ENCODE measurements around the gene SOD2. TPM values are rescaled to one million over a fixed set of nuclear protein-coding genes. Genes with fewer than 3 reads are reported as not detected.

Gene SOD2
- total and polyA plus RNA-seq, 2 of the 13 experiments (the other 11 are each of a cell fraction or from before 2014, with no cell fraction given), result 304 to 309 TPM

DNA sequence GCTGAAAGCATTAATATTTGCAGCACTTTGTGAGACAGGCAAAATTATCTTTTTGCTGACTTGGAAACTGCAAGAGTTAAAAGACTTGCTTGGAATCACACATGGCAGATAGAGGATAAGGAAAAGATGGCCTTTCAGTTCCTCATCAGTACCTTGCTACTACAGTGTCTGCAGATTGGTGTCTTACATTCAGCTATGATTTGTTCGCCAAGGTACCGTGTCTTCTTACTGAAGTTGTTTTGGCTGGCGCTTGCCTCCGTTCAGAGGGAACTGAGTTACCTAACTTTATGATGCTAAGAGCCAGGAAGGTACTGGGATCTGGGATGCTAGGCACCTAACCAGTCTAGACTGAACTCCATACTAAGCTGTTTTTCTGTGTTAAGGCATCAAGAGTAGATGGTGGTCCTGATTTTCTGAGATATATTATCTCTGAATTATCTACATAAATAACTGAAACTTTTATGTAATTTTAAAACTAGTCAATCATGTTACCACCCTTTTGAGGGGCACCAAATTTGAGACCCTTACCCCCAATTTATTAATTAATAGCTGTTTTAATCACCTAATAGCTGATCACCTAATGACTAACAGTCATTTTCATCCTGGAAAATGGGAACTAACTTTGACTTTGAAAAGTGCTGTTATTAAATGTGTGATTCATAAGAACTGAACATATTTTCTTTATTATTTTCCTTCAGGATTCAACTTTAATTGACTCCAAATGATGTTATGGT, 36.7 kb upstream of the SOD2 start (continued):
- TF ChIP-seq ZBED4 (CRISPR knock-in tag; IDR thresholded peaks at IDR 0.05; ENCODE audit: borderline replicate concordance), result no peak
- TF ChIP-seq PBX2 (CRISPR knock-in tag; IDR thresholded peaks at IDR 0.05), result no peak
- TF ChIP-seq ZNF331 (CRISPR knock-in tag; IDR thresholded peaks at IDR 0.05), result 0 out of 2 replicates have a peak, but pooled peaks have one; percentile 18
- TF ChIP-seq CBFB (CRISPR knock-in tag; IDR thresholded peaks at IDR 0.05), result no peak
- peak; percentile 23 for TF ChIP-seq RBM22 (optimal IDR thresholded peaks at IDR 0.05; ENCODE audit: low read length)
- no peak for TF ChIP-seq PCBP2 (optimal IDR thresholded peaks at IDR 0.05; ENCODE audit: low read depth, low read length, poor library complexity, severe bottlenecking)
- 0 out of 2 replicates have a peak, but pooled peaks have one; percentile 9 for TF ChIP-seq TARDBP (CRISPR knock-in tag; IDR thresholded peaks at IDR 0.05)
- no peak for TF ChIP-seq MAZ (IDR thresholded peaks at IDR 0.05; ENCODE audit: borderline replicate concordance, low read depth, low read length)
- no peak for TF ChIP-seq MAZ (CRISPR knock-in tag; IDR thresholded peaks at IDR 0.05; ENCODE audit: low read depth)
- TF ChIP-seq ZNF558 (CRISPR knock-in tag; IDR thresholded peaks at IDR 0.05; ENCODE audit: borderline replicate concordance), result no peak
- no peak for TF ChIP-seq ZBTB7B (CRISPR knock-in tag; IDR thresholded peaks at IDR 0.05)
- TF ChIP-seq BHLHE40 (IDR thresholded peaks at IDR 0.05; ENCODE audit: low read length), result no peak
- TF ChIP-seq ZXDC (CRISPR knock-in tag; IDR thresholded peaks at IDR 0.05), result no peak
- no peak for TF ChIP-seq ZBTB33 (CRISPR knock-in tag; IDR thresholded peaks at IDR 0.05)
- TF ChIP-seq ZNF83 (CRISPR knock-in tag; IDR thresholded peaks at IDR 0.05; ENCODE audit: borderline replicate concordance), result no peak
- no peak for TF ChIP-seq ZNF431 (CRISPR knock-in tag; IDR thresholded peaks at IDR 0.05; ENCODE audit: borderline replicate concordance, low read depth)
- TF ChIP-seq SMARCE1 (IDR thresholded peaks at IDR 0.05; ENCODE audit: borderline replicate concordance), result no peak
- no peak for TF ChIP-seq ZNF18 (CRISPR knock-in tag; IDR thresholded peaks at IDR 0.05; ENCODE audit: insufficient replicate concordance)
